HCT116 (cell line): ENCODE data around the gene UFD1.

ENCODE experiments used
- CBX3 ChIP-seq: IDR thresholded peaks from 2 replicates; pipeline ENCODE4 v1.6.1; 2012; ENCODE audit warnings: low read depth
- EZH2 ChIP-seq: fragments of 200-600 bp; sonication (generic); IDR thresholded peaks from 2 replicates; pipeline ENCODE4 v1.6.1; 2017; ENCODE audit warnings: antibody characterized with exemption, mixed run types
- JUND ChIP-seq: IDR thresholded peaks from 2 replicates; pipeline ENCODE4 v1.6.1; 2012
- RAD21 ChIP-seq: IDR thresholded peaks from 2 replicates; pipeline ENCODE4 v1.6.1; 2012; ENCODE audit warnings: low read depth, mild to moderate bottlenecking
- YY1 ChIP-seq: IDR thresholded peaks from 2 replicates; pipeline ENCODE4 v1.6.1; 2011; ENCODE audit warnings: low read length, low read depth, moderate library complexity, mild to moderate bottlenecking; ENCODE audit not compliant: insufficient replicate concordance; ENCODE audit errors: extremely low read depth
- TF ChIP-seq, protein P1 (sequence below), 3 experiments: fragments of 200-600 bp in 1 of 3; sonication (generic) in 1 of 3; IDR thresholded peaks in 2 of 3; conservative IDR thresholded peaks in 1 of 3; 2 replicates each; pipeline ENCODE4 v1.5.1; 2012 to 2017; ENCODE audit warnings: low read depth in 2 of 3, low read length in 2 of 3, antibody characterized with exemption in 1 of 3, borderline replicate concordance in 1 of 3, control low read depth in 1 of 3, mild to moderate bottlenecking in 1 of 3, mixed read lengths in 1 of 3, mixed run types in 1 of 3, moderate library complexity in 1 of 3; ENCODE audit not compliant: insufficient read depth in 1 of 3
- TF ChIP-seq, protein P2 (sequence below): IDR thresholded peaks from 2 replicates; pipeline ENCODE4 v1.6.1; 2012

DNA sequence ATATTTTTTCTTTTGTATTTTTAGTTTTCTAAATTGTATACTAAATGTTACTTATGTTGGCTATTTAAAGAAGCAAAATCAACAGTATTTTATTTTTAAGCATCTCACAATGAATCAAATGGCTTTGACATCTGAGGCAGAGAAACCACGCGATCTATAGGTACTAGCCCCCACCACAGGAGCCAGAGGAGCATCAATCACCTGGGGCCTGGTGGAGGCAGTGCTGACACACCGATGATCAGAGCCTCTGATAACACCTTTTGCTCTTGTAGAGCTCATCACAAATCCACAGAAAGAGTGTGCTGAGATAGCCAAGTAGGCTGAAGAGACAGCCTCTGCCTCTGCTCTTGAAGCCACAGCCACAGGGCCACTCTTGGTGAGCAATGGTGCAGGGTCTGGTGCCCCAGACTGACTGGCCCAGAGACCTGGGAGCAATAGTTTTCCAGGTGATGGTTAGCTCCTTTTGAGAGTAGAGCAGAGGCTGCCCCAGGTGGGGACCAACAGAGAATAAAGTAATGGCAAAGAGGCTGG lies 72.6 kb downstream of the UFD1 start:
- TF ChIP-seq, protein P1, sequence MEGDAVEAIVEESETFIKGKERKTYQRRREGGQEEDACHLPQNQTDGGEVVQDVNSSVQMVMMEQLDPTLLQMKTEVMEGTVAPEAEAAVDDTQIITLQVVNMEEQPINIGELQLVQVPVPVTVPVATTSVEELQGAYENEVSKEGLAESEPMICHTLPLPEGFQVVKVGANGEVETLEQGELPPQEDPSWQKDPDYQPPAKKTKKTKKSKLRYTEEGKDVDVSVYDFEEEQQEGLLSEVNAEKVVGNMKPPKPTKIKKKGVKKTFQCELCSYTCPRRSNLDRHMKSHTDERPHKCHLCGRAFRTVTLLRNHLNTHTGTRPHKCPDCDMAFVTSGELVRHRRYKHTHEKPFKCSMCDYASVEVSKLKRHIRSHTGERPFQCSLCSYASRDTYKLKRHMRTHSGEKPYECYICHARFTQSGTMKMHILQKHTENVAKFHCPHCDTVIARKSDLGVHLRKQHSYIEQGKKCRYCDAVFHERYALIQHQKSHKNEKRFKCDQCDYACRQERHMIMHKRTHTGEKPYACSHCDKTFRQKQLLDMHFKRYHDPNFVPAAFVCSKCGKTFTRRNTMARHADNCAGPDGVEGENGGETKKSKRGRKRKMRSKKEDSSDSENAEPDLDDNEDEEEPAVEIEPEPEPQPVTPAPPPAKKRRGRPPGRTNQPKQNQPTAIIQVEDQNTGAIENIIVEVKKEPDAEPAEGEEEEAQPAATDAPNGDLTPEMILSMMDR (IDR thresholded peaks at IDR 0.05 in 2 of 3, conservative IDR thresholded peaks at IDR 0.05 in 1 of 3; ENCODE audit: borderline replicate concordance in 1 of 3, insufficient read depth in 1 of 3, low read depth in 2 of 3, low read length in 2 of 3), result no peak
- TF ChIP-seq YY1 (no peak), EZH2 (no peak), CBX3 (no peak), RAD21 (no peak), JUND (no peak)
- TF ChIP-seq, protein P2, sequence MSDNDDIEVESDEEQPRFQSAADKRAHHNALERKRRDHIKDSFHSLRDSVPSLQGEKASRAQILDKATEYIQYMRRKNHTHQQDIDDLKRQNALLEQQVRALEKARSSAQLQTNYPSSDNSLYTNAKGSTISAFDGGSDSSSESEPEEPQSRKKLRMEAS, result no peak
